DOHH2 (cell line): ENCODE results near the gene SLC36A2.

Source experiments
- H3F3A ChIP-seq: fragments of 200-600 bp; sonication (generic), shearing (Covaris generic); 2 replicates; pipeline ENCODE4 v1.6.0; 2016; ENCODE audit warnings: antibody characterized with exemption, mild to moderate bottlenecking; ENCODE audit not compliant: control insufficient read depth, insufficient read depth
- H3K27ac ChIP-seq: fragments of 200-600 bp; sonication (generic); 2 replicates; pipeline ENCODE4 v1.5.1; 2014; ENCODE audit warnings: low read depth, mild to moderate bottlenecking, low read length, moderate library complexity
- H3K27me3 ChIP-seq: fragments of 200-600 bp; sonication (generic); 2 replicates; pipeline ENCODE4 v1.6.1; 2014; ENCODE audit warnings: mild to moderate bottlenecking, low read length, mixed read lengths; ENCODE audit not compliant: control insufficient read depth
- H3K36me3 ChIP-seq: fragments of 200-600 bp; sonication (generic); 2 replicates; pipeline ENCODE4 v1.6.1; 2014; ENCODE audit warnings: mild to moderate bottlenecking, low read length, moderate library complexity, mixed read lengths; ENCODE audit not compliant: control insufficient read depth
- H3K4me1 ChIP-seq: fragments of 200-600 bp; sonication (generic); 2 replicates; pipeline ENCODE4 v1.6.1; 2014; ENCODE audit warnings: mild to moderate bottlenecking, low read length, mixed read lengths; ENCODE audit not compliant: control insufficient read depth
- H3K4me2 ChIP-seq: fragments of 200-600 bp; sonication (generic); 2 replicates; pipeline ENCODE4 v1.6.0; 2014; ENCODE audit warnings: mild to moderate bottlenecking, low read length, moderate library complexity
- H3K4me3 ChIP-seq: fragments of 200-600 bp; sonication (generic); 2 replicates; pipeline ENCODE4 v1.5.1; 2014; ENCODE audit warnings: mild to moderate bottlenecking, low read length, mixed read lengths
- H3K79me2 ChIP-seq: fragments of 200-600 bp; sonication (generic); 2 replicates; pipeline ENCODE4 v1.6.1; 2014; ENCODE audit warnings: mild to moderate bottlenecking, low read length, mixed read lengths; ENCODE audit not compliant: control insufficient read depth
- H3K9me2 ChIP-seq: fragments of 200-600 bp; sonication (generic); replicated peaks from 2 replicates; pipeline ENCODE4 v1.6.1; 2014; ENCODE audit warnings: mild to moderate bottlenecking, low read length, mixed read lengths; ENCODE audit not compliant: control insufficient read depth
- H3K9me3 ChIP-seq: fragments of 200-600 bp; sonication (generic); 2 replicates; pipeline ENCODE4 v1.6.1; 2014; ENCODE audit warnings: antibody characterized with exemption, low read length, mixed read lengths; ENCODE audit not compliant: control insufficient read depth, insufficient read depth
- H4K20me1 ChIP-seq: fragments of 200-600 bp; sonication (generic); 2 replicates; pipeline ENCODE4 v1.6.0; 2014; ENCODE audit warnings: low read depth, mild to moderate bottlenecking, antibody characterized with exemption, low read length, moderate library complexity; ENCODE audit not compliant: control insufficient read depth, insufficient read depth
- EZH2phosphoT487 ChIP-seq: fragments of 200-600 bp; sonication (generic); IDR thresholded peaks from 2 replicates; pipeline ENCODE4 v1.6.1; 2017; ENCODE audit warnings: borderline replicate concordance, mild to moderate bottlenecking, antibody characterized with exemption, low read length, moderate library complexity, mixed read lengths
- TF ChIP-seq, protein P1 (sequence below): fragments of 200-600 bp; sonication (generic); IDR thresholded peaks from one replicate; pipeline ENCODE4 v1.5.1; 2014; ENCODE audit warnings: antibody characterized with exemption, mild to moderate bottlenecking, low read depth, low read length; ENCODE audit not compliant: poor library complexity, severe bottlenecking

Gene SLC36A2

DNA sequence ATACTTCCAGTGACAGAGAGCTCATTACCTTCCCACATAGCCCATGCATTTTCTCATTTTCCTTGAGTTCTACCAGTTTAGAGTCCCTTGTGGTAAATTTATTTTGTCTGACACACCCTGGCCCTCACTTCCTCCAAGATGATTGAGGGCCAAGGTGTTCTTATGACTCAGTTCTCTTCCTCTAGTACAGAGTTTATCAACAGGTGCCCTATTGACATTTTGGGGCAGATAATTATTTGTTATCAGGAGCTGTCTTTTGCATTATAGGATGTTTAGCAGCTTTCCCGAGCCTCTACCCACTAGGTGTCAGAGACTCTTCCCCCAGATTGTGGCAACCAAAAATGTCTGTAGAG is 50.9 kb downstream of the SLC36A2 start:
- Histone ChIP-seq H4K20me1 (no peaks in the 10 kb centered on the region), H3K4me2 (no peak overlapping the region), H3K27ac (no peak overlapping the region), H3K9me3 (no peaks in the 10 kb centered on the region), H3K4me1 (no peaks in the 10 kb centered on the region), H3F3A (no peaks in the 10 kb centered on the region), H3K9me2 (no peaks in the 10 kb centered on the region), H3K27me3 (peaks cover 21% of the 10 kb centered on the region), H3K4me3 (no peak overlapping the region), H3K79me2 (no peaks in the 10 kb centered on the region), H3K36me3 (no peaks in the 10 kb centered on the region)
- no peak for TF ChIP-seq EZH2phosphoT487
- TF ChIP-seq, protein P1, sequence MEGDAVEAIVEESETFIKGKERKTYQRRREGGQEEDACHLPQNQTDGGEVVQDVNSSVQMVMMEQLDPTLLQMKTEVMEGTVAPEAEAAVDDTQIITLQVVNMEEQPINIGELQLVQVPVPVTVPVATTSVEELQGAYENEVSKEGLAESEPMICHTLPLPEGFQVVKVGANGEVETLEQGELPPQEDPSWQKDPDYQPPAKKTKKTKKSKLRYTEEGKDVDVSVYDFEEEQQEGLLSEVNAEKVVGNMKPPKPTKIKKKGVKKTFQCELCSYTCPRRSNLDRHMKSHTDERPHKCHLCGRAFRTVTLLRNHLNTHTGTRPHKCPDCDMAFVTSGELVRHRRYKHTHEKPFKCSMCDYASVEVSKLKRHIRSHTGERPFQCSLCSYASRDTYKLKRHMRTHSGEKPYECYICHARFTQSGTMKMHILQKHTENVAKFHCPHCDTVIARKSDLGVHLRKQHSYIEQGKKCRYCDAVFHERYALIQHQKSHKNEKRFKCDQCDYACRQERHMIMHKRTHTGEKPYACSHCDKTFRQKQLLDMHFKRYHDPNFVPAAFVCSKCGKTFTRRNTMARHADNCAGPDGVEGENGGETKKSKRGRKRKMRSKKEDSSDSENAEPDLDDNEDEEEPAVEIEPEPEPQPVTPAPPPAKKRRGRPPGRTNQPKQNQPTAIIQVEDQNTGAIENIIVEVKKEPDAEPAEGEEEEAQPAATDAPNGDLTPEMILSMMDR: no peak

DNA sequence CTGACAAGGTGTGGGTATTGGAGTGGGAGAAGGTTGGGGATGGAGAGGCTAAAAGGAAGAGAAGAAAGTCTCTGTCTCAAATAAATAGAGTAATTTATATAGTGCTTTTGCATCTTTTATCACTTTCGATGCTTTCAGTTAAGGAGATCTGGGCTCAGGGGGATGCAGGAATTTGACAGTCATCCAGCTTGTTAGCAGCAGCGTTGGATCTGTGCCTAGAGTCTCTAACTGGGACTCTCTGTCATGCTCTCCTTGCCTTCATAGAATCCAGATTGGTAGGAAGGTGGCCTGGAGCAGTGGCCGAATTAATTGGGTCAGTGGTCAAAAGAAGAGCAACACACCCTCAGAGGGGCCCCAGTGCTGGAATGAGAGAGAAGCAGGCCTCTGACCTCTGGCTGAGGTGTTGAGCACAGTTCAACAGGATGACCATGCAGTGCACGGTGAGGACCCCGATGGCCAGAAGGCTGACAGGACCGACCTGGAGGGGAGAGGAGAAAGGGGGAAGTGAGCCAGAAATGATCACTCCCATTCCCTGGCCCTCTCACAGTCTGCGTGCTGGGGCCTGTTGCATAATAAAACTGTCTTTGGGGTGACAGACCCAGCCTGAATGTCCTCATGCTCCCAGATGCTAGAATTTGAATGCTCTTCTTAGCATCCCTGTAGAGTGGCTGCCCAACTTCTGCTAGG is 51.4 kb downstream of the SLC36A2 start:
- Histone ChIP-seq H3K27me3 (peaks cover 21% of the 10 kb centered on the region), H3K79me2 (no peaks in the 10 kb centered on the region), H3K27ac (no peak overlapping the region), H3K36me3 (no peaks in the 10 kb centered on the region), H3K4me3 (no peak overlapping the region), H4K20me1 (no peaks in the 10 kb centered on the region), H3K4me1 (no peaks in the 10 kb centered on the region), H3K9me3 (no peaks in the 10 kb centered on the region), H3K9me2 (no peaks in the 10 kb centered on the region), H3F3A (no peaks in the 10 kb centered on the region), H3K4me2 (no peak overlapping the region)
- TF ChIP-seq, protein P1: no peak

DNA sequence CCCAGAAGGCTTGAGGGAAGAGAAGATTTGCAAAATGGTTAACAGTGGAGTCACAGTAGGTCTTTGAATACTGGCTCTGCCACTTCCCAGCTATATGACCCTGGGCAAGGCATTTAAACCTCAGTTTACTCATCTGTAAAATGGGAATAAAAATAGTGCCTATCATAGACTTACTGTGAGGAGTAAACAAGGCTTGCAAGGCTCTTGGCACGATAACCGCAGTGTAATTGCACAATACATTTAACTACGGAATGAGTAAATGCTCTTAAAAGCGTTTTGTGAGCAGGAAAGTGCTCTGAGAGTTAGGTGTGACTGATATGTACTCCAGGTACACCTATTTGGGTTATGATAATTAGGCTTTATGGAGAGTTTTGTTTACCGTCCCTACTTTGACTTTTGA is 52.2 kb downstream of the SLC36A2 start:
- Histone ChIP-seq H3K36me3 (no peaks in the 10 kb centered on the region), H3K79me2 (no peaks in the 10 kb centered on the region), H3K27me3 (peaks cover 13% of the 10 kb centered on the region), H3K9me2 (no peaks in the 10 kb centered on the region), H3K4me1 (no peaks in the 10 kb centered on the region), H3K4me2 (no peak overlapping the region), H3F3A (no peaks in the 10 kb centered on the region), H3K4me3 (no peak overlapping the region), H3K9me3 (no peaks in the 10 kb centered on the region), H4K20me1 (no peaks in the 10 kb centered on the region), H3K27ac (no peak overlapping the region)
- TF ChIP-seq, protein P1: no peak
- no peak for TF ChIP-seq EZH2phosphoT487
